Effector memory CD8-positive, alpha-beta T cell (primary cell): ENCODE data around the gene ARHGDIA.
A peak's percentile ranks its signal among the peaks of the same experiment; 100 is the strongest.

Experiments used
- ATAC-seq: fragments of 150-1000 bp; cut with Tn5 transposase; replicated peaks from 2 replicates; pipeline ENCODE4 v1.10.0; 2021; ENCODE audit warnings: mild to moderate bottlenecking, moderate library complexity
- DNase-seq, 3 experiments: peaks; one replicate each; pipeline ENCODE4 v3.0.0; 2021
- H3K27ac Mint-ChIP-seq, 2 donors: one replicate each; pipeline ENCODE4 v1.8.0; 2022; ENCODE audit warnings: mild to moderate bottlenecking in 2 of 2, mixed read lengths in 2 of 2, moderate library complexity in 2 of 2
- H3K27me3 Mint-ChIP-seq, 2 donors: one replicate each; pipeline ENCODE4 v1.8.0; 2022; ENCODE audit warnings: mixed read lengths in 2 of 2
- H3K36me3 Mint-ChIP-seq: one replicate; pipeline ENCODE4 v1.8.0; 2022; ENCODE audit warnings: mild to moderate bottlenecking, moderate library complexity, mixed read lengths; ENCODE audit not compliant: insufficient read depth
- H3K4me1 Mint-ChIP-seq, 2 donors: one replicate each; pipeline ENCODE4 v1.8.0; 2022; ENCODE audit warnings: low read depth in 2 of 2, mixed read lengths in 2 of 2
- H3K4me3 Mint-ChIP-seq, 2 donors: one replicate each; pipeline ENCODE4 v1.8.0; 2022; ENCODE audit warnings: mild to moderate bottlenecking in 2 of 2, mixed read lengths in 2 of 2, moderate library complexity in 2 of 2
- H3K9me3 Mint-ChIP-seq, 2 donors: one replicate each; pipeline ENCODE4 v1.8.0; 2022; ENCODE audit warnings: mixed read lengths in 2 of 2

The ARHGDIA gene

GRCh38 chr17:81910840-81911276 lies 39.7 kb upstream of the ARHGDIA start:
- ATAC-seq, result no peak
- peaks cover 37% of the 10 kb centered on the region for H3K36me3 Mint-ChIP-seq
- H3K4me3 Mint-ChIP-seq, result peak overlapping the region; percentile 71 to 77
- H3K27ac Mint-ChIP-seq, result no peak overlapping the region
- DNase-seq, result no peak
- H3K27me3 Mint-ChIP-seq, result no peaks in the 10 kb centered on the region
- no peaks in the 10 kb centered on the region for H3K9me3 Mint-ChIP-seq
- H3K4me1 Mint-ChIP-seq, result peaks cover 10 to 14% of the 10 kb centered on the region in 2 donors

- H3K36me3 Mint-ChIP-seq, result peaks cover 33% of the 10 kb centered on the region
- H3K4me3 Mint-ChIP-seq, result peak overlapping the region; percentile 71 to 77
- peaks cover 8 to 11% of the 10 kb centered on the region in 2 donors for H3K4me1 Mint-ChIP-seq
- H3K9me3 Mint-ChIP-seq, result no peaks in the 10 kb centered on the region
- no peak for DNase-seq
- no peak for ATAC-seq
- H3K27me3 Mint-ChIP-seq, result no peaks in the 10 kb centered on the region
- H3K27ac Mint-ChIP-seq, result no peak overlapping the region
These were observed 39.1 kb upstream of the ARHGDIA start for GRCh38 chr17:81909966-81910839.

- H3K27me3 Mint-ChIP-seq, result no peaks in the 10 kb centered on the region
- DNase-seq (no peak), ATAC-seq (no peak)
- H3K4me1 Mint-ChIP-seq, result peaks cover 8 to 11% of the 10 kb centered on the region in 2 donors
- H3K9me3 Mint-ChIP-seq, result no peaks in the 10 kb centered on the region
- H3K4me3 Mint-ChIP-seq, result peak overlapping the region in 1 of 2 donors; percentile 71
- H3K27ac Mint-ChIP-seq, result no peak overlapping the region
- peaks cover 25% of the 10 kb centered on the region for H3K36me3 Mint-ChIP-seq
These were observed 38.1 kb upstream of the ARHGDIA start for GRCh38 chr17:81909231-81909630.

- peaks cover 8 to 11% of the 10 kb centered on the region in 2 donors for H3K4me1 Mint-ChIP-seq
- no peak overlapping the region for H3K4me3 Mint-ChIP-seq
- H3K9me3 Mint-ChIP-seq, result no peaks in the 10 kb centered on the region
- H3K36me3 Mint-ChIP-seq, result peaks cover 24% of the 10 kb centered on the region
- DNase-seq, result no peak
- no peak overlapping the region for H3K27ac Mint-ChIP-seq
- no peak for ATAC-seq
- no peaks in the 10 kb centered on the region for H3K27me3 Mint-ChIP-seq
These were observed 37.7 kb upstream of the ARHGDIA start for GRCh38 chr17:81908793-81909192.

- Mint-ChIP-seq H3K36me3 (peaks cover 16% of the 10 kb centered on the region), H3K27ac (no peak overlapping the region), H3K4me1 (peaks cover 8% of the 10 kb centered on the region in 2 donors), H3K27me3 (no peaks in the 10 kb centered on the region), H3K4me3 (no peak overlapping the region), H3K9me3 (no peaks in the 10 kb centered on the region)
- ATAC-seq, result no peak
- DNase-seq, result no peak
These were observed 36.3 kb upstream of the ARHGDIA start for GRCh38 chr17:81907219-81908145.

GRCh38 chr17:81906476-81907218 lies 35.5 kb upstream of the ARHGDIA start:
- Mint-ChIP-seq H3K36me3 (peaks cover 12% of the 10 kb centered on the region), H3K9me3 (no peaks in the 10 kb centered on the region), H3K4me3 (no peak overlapping the region), H3K4me1 (peaks cover 6% of the 10 kb centered on the region in 2 donors), H3K27ac (no peak overlapping the region), H3K27me3 (no peaks in the 10 kb centered on the region)
- ATAC-seq, result no peak
- no peak for DNase-seq

GRCh38 chr17:81905993-81906392 lies 34.9 kb upstream of the ARHGDIA start:
- Mint-ChIP-seq H3K27me3 (peaks cover 3 to 6% of the 10 kb centered on the region in 2 donors), H3K4me1 (peaks cover 4 to 6% of the 10 kb centered on the region in 2 donors), H3K4me3 (no peak overlapping the region), H3K27ac (no peak overlapping the region), H3K9me3 (no peaks in the 10 kb centered on the region), H3K36me3 (peaks cover 9% of the 10 kb centered on the region)
- no peak for DNase-seq
- no peak for ATAC-seq

- ATAC-seq, result no peak
- Mint-ChIP-seq H3K9me3 (no peaks in the 10 kb centered on the region), H3K36me3 (peaks cover 9% of the 10 kb centered on the region), H3K27me3 (peaks cover 8 to 11% of the 10 kb centered on the region in 2 donors), H3K27ac (no peak overlapping the region), H3K4me3 (no peak overlapping the region), H3K4me1 (peaks cover 4 to 10% of the 10 kb centered on the region in 2 donors)
- no peak for DNase-seq
These were observed 34.3 kb upstream of the ARHGDIA start for GRCh38 chr17:81905424-81905875.

- H3K4me3 Mint-ChIP-seq, result no peak overlapping the region
- ATAC-seq, result no peak
These were observed 33.7 kb upstream of the ARHGDIA start for GRCh38 chr17:81904600-81905423.

GRCh38 chr17:81903896-81904599 lies 32.9 kb upstream of the ARHGDIA start:
- H3K27ac Mint-ChIP-seq, result no peak overlapping the region
- H3K4me3 Mint-ChIP-seq, result no peak overlapping the region
- H3K27me3 Mint-ChIP-seq, result peaks cover 8 to 12% of the 10 kb centered on the region in 2 donors
- H3K9me3 Mint-ChIP-seq, result no peaks in the 10 kb centered on the region
- DNase-seq (no peak), ATAC-seq (no peak)
- peaks cover 0 to 7% of the 10 kb centered on the region in 2 donors for H3K4me1 Mint-ChIP-seq
- H3K36me3 Mint-ChIP-seq, result peaks cover 14% of the 10 kb centered on the region

More at GRCh38 chr17:81904600-81905423, 33.7 kb upstream of the ARHGDIA start:
- no peak overlapping the region for H3K27ac Mint-ChIP-seq
- peaks cover 9% of the 10 kb centered on the region for H3K36me3 Mint-ChIP-seq
- H3K4me1 Mint-ChIP-seq, result peaks cover 0 to 7% of the 10 kb centered on the region in 2 donors
- H3K27me3 Mint-ChIP-seq, result peaks cover 8 to 12% of the 10 kb centered on the region in 2 donors
- no peaks in the 10 kb centered on the region for H3K9me3 Mint-ChIP-seq
- DNase-seq, result no peak

GRCh38 chr17:81903415-81903831 lies 32.3 kb upstream of the ARHGDIA start:
- H3K27me3 Mint-ChIP-seq, result peaks cover 8 to 12% of the 10 kb centered on the region in 2 donors
- peaks cover 19% of the 10 kb centered on the region for H3K36me3 Mint-ChIP-seq
- ATAC-seq (no peak), DNase-seq (no peak)
- no peak overlapping the region for H3K4me3 Mint-ChIP-seq
- H3K27ac Mint-ChIP-seq, result no peak overlapping the region
- H3K9me3 Mint-ChIP-seq, result no peaks in the 10 kb centered on the region
- peaks cover 0 to 7% of the 10 kb centered on the region in 2 donors for H3K4me1 Mint-ChIP-seq
